SK-N-MC (cell line): ENCODE data around the gene KIAA1755.

Experiments used
- EZH2 ChIP-seq: fragments of 200-600 bp; sonication (generic); IDR thresholded peaks from one replicate; pipeline ENCODE4 v1.6.1; 2017; ENCODE audit warnings: antibody characterized with exemption
- FOXP2 ChIP-seq: optimal IDR thresholded peaks from 2 replicates; pipeline ENCODE3; 2011; ENCODE audit warnings: mild to moderate bottlenecking, moderate library complexity; ENCODE audit not compliant: insufficient read depth; ENCODE audit errors: extremely low read length, control extremely low read depth
- POLR2AphosphoS5 ChIP-seq: IDR thresholded peaks from 2 replicates; pipeline ENCODE4 v1.6.1; 2012; ENCODE audit warnings: mild to moderate bottlenecking, low read depth, low read length, borderline replicate concordance

DNA sequence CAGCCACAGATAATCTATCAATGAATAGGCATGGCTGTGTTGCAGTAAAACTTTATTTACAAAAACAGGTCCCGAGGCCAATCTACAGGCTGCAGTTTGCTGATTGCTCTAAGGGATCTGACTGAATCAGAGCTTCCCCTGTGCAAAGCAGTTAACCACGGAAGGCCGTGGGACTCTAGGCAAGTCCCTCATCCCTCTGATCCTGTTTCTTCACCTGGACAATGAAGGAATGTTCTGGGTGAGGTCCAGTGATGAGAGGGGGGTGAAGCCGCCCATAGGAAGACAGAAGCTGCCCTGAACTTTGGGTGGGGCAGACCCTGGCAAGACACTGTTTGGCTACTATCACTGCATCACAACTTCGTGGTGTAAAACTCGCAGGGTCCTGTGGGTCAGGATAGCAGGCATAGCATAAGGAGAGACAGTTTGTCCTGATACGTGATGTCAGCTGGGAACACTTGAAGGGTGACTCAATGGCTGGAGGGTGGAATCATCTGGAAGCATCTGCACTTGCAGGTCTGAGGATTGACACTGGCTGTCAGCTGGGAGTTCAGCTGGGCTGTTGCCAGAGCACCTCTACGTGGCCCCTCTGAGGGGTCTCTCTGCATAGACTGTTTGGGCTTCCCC is 62.2 kb downstream of the KIAA1755 start:
- TF ChIP-seq EZH2 (no peak), POLR2AphosphoS5 (no peak), FOXP2 (no peak)
